Fibroblast of villous mesenchyme (primary cell): ENCODE results near the gene KPNA4. TPM values are rescaled to one million over a fixed set of nuclear protein-coding genes. Genes with fewer than 3 reads are reported as not detected.
A peak's percentile ranks its signal among the peaks of the same experiment; 100 is the strongest.
"Not testable (repeated sequence)": the region's sequence is repeated elsewhere in the genome, so short reads cannot be mapped to it uniquely, and the experiment has no call there.

ENCODE experiments used
- DNase-seq: peaks from one replicate; pipeline ENCODE4 v3.0.0-alpha.2; 2010; ENCODE audit warnings: low read depth
- H3K4me3 ChIP-seq: 2 replicates; pipeline ENCODE4 v1.5.1; 2011; ENCODE audit warnings: low read depth, mild to moderate bottlenecking, low read length
- total RNA-seq: library from RNA; depleted of rRNA; stranded (reverse); fragments of >200 nt; gene quantifications from 2 replicates; pipeline ENCODE4 v1.2.3, GENCODE V29; 2012
- TF ChIP-seq, protein P1 (sequence below): IDR thresholded peaks from 2 replicates; pipeline ENCODE4 v1.5.1; 2012; ENCODE audit warnings: low read depth, mild to moderate bottlenecking, low read length; ENCODE audit not compliant: insufficient read depth

Gene KPNA4
- total RNA-seq, 1 donor = 61.3 TPM

DNA sequence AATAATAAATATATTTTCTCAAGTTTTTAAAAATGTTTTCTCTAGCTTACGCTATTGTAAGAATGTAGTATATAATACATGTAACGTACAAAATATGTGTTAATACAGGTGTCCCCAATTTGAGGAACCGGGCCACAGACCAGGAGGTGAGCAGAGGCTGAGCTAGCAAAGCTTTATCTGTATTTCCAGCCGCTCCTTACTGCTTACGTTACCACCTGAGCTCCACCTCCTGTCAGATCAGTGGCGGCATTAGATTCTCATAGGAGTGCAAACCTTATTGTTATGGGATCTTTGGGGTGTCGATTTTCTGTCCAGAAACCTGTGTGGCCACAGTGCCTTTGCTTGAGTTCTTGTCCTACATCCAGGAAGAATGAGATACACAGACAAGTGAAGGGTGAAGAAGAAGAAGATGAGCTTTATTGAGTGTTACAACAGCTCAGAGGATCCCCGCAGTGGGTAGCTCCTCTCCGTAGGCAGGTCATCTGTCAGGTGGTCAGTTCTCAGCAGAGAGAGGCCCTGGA lies 105.9 kb downstream of the KPNA4 start:
- no peak overlapping the region for H3K4me3 ChIP-seq
- TF ChIP-seq, protein P1, sequence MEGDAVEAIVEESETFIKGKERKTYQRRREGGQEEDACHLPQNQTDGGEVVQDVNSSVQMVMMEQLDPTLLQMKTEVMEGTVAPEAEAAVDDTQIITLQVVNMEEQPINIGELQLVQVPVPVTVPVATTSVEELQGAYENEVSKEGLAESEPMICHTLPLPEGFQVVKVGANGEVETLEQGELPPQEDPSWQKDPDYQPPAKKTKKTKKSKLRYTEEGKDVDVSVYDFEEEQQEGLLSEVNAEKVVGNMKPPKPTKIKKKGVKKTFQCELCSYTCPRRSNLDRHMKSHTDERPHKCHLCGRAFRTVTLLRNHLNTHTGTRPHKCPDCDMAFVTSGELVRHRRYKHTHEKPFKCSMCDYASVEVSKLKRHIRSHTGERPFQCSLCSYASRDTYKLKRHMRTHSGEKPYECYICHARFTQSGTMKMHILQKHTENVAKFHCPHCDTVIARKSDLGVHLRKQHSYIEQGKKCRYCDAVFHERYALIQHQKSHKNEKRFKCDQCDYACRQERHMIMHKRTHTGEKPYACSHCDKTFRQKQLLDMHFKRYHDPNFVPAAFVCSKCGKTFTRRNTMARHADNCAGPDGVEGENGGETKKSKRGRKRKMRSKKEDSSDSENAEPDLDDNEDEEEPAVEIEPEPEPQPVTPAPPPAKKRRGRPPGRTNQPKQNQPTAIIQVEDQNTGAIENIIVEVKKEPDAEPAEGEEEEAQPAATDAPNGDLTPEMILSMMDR = no peak
- no peak for DNase-seq

DNA sequence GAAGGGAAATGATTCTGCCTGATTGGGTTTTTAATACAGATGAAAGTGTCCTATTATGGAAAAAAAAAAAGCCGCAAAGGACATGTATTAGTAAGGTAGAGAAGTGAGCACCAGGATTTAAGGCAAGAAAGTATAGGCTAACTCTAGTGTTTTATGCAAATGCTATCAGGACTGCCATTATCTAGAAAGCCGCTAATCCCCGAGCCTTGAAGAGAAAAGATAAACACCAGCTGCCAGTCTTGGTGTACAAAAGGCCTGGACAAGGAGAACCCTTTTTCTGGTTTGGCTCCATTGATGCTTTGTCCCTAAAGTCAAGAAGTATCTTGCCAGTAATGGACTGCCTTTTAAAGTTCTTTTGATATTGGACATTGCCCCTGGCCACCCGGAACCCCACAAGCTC lies 107.2 kb downstream of the KPNA4 start:
- H3K4me3 ChIP-seq = no peak overlapping the region
- no peak for DNase-seq
- TF ChIP-seq, protein P1 = no peak

DNA sequence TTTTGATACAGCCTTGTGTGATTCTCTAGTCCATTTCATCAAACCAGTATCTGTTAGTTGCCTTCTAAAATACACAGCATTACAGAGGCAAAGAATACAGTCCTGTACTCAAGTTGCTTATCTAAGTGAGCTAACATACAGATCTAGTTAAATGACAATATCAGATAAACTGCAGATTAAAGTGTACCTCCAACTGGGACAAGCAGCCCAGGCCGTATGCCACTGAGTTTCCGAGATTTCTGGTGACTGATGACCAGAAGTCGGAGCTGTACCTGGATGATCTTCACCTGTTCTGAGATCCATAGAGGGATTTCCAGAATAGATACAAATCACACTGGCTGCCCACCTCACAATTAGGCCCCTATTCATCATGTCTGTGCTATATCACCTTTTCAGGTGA lies 109.5 kb downstream of the KPNA4 start:
- DNase-seq = no peak
- no peak overlapping the region for H3K4me3 ChIP-seq
- TF ChIP-seq, protein P1 = no peak

DNA sequence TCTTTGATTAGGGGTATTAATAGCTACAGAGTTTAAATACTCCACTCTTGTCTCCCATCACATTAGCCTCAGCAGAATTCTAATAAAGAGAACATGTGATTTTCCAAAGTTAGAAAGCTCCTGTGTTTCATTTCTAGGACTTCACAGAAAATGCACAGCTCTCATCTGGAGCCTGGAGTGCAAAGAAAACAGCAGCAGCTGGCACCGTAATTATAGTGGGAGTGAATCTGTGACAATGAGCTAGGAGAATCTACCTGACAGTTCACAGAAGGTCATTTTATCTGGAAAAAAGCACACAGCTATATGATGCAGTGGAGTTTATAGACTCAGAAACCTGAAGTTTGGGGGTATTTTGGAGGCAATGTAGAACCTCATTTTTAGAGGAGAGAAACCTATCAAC lies 110.4 kb downstream of the KPNA4 start:
- TF ChIP-seq, protein P1 = no peak
- DNase-seq = no peak
- no peak overlapping the region for H3K4me3 ChIP-seq

- not testable (repeated sequence) for DNase-seq
Measured at GRCh38 chr3:160452251-160452650, 113.1 kb downstream of the KPNA4 start.

DNA sequence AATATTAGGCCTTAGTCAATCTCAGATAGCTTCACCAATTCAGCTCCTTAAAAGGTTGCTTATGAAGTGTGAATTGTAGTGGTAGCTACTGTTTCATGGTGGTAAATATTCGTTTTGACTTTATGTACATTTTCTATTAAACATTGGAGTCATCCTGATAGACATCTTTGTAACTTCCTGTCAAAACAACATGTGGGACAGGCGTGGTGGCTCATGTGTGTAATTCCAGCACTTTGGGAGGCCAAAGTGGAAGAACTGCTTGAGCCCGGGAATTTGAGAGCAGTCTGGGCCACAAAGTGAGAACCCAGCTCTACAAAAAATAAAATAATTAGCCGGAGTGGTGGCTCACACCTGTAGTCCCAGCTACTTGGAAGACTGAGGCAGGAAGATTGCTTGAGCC lies 113.8 kb downstream of the KPNA4 start:
- DNase-seq = peak; percentile 30
- no peak overlapping the region for H3K4me3 ChIP-seq
- TF ChIP-seq, protein P1 = no peak

More at GRCh38 chr3:160452251-160452650, 113.1 kb downstream of the KPNA4 start:
- not testable (repeated sequence) for H3K4me3 ChIP-seq

- TF ChIP-seq, protein P1 = no peak
- peak overlapping the region; percentile 80 for H3K4me3 ChIP-seq
- peak; percentile 80 for DNase-seq
Measured at GRCh38 chr3:160450846-160451245, 114.5 kb downstream of the KPNA4 start.
